ENCODE measurements around the gene FOXO1.
A peak's percentile ranks its signal among the peaks of the same experiment; 100 is the strongest.

FOXO1 gene

GRCh38 chr13:40640202-40640601, 26.2 kb downstream of the FOXO1 start:
- DNase-seq (ENCODE audit: extremely low read depth in 1 of 2, low read depth in 1 of 2) = no peak

GRCh38 chr13:40639221-40639681, 27.2 kb downstream of the FOXO1 start:
- no peak for DNase-seq (ENCODE audit: extremely low read depth in 1 of 2, low read depth in 1 of 2)

- no peak for DNase-seq (ENCODE audit: extremely low read depth in 1 of 2, low read depth in 1 of 2)
Measured at GRCh38 chr13:40637643-40638042, 28.8 kb downstream of the FOXO1 start.

GRCh38 chr13:40635315-40635995, 31.0 kb downstream of the FOXO1 start:
- DNase-seq (ENCODE audit: extremely low read depth in 1 of 2, low read depth in 1 of 2) = no peak

GRCh38 chr13:40632915-40633314, 33.5 kb downstream of the FOXO1 start:
- no peak for DNase-seq (ENCODE audit: extremely low read depth in 1 of 2, low read depth in 1 of 2)

- DNase-seq (ENCODE audit: extremely low read depth in 1 of 2, low read depth in 1 of 2) = no peak
Measured at GRCh38 chr13:40631605-40632004, 34.8 kb downstream of the FOXO1 start.

- DNase-seq (ENCODE audit: extremely low read depth in 1 of 2, low read depth in 1 of 2) = no peak
Measured at GRCh38 chr13:40629678-40630384, 36.6 kb downstream of the FOXO1 start.

GRCh38 chr13:40626977-40627376, 39.5 kb downstream of the FOXO1 start:
- DNase-seq (ENCODE audit: extremely low read depth in 1 of 2, low read depth in 1 of 2) = no peak

GRCh38 chr13:40626561-40626960, 39.9 kb downstream of the FOXO1 start:
- no peak for DNase-seq (ENCODE audit: extremely low read depth in 1 of 2, low read depth in 1 of 2)

- no peak for DNase-seq (ENCODE audit: extremely low read depth in 1 of 2, low read depth in 1 of 2)
Measured at GRCh38 chr13:40624986-40625385, 41.5 kb downstream of the FOXO1 start.

GRCh38 chr13:40624383-40624782, 42.1 kb downstream of the FOXO1 start:
- no peak for DNase-seq (ENCODE audit: extremely low read depth in 1 of 2, low read depth in 1 of 2)

GRCh38 chr13:40622761-40623160, 43.7 kb downstream of the FOXO1 start:
- no peak for DNase-seq (ENCODE audit: extremely low read depth in 1 of 2, low read depth in 1 of 2)

- DNase-seq (ENCODE audit: extremely low read depth in 1 of 2, low read depth in 1 of 2) = no peak
Measured at GRCh38 chr13:40622246-40622645, 44.2 kb downstream of the FOXO1 start.

- DNase-seq (ENCODE audit: extremely low read depth in 1 of 2, low read depth in 1 of 2) = no peak
Measured at GRCh38 chr13:40619479-40619814, 47.0 kb downstream of the FOXO1 start.

GRCh38 chr13:40618581-40619478, 47.6 kb downstream of the FOXO1 start:
- DNase-seq (ENCODE audit: extremely low read depth in 1 of 2, low read depth in 1 of 2) = no peak

GRCh38 chr13:40617801-40618356, 48.6 kb downstream of the FOXO1 start:
- no peak for DNase-seq (ENCODE audit: extremely low read depth in 1 of 2, low read depth in 1 of 2)

- no peak for DNase-seq (ENCODE audit: extremely low read depth in 1 of 2, low read depth in 1 of 2)
Measured at GRCh38 chr13:40615619-40616018, 50.8 kb downstream of the FOXO1 start.

- DNase-seq (ENCODE audit: extremely low read depth in 1 of 2, low read depth in 1 of 2) = no peak
Measured at GRCh38 chr13:40613914-40614313, 52.5 kb downstream of the FOXO1 start.

GRCh38 chr13:40613192-40613818, 53.1 kb downstream of the FOXO1 start:
- peak; percentile 23 to 25 for DNase-seq (ENCODE audit: extremely low read depth in 1 of 2, low read depth in 1 of 2)

- DNase-seq (ENCODE audit: extremely low read depth in 1 of 2, low read depth in 1 of 2) = no peak
Measured at GRCh38 chr13:40612041-40612440, 54.4 kb downstream of the FOXO1 start.

- DNase-seq (ENCODE audit: extremely low read depth in 1 of 2, low read depth in 1 of 2) = no peak
Measured at GRCh38 chr13:40611635-40612034, 54.8 kb downstream of the FOXO1 start.

All from activated CD8-positive, alpha-beta memory T cell treated with anti-CD3 and anti-CD28 coated beads for 1 hour (primary cell).